Measurements from ENCODE around the gene ZNF180. TPM values are rescaled to one million over a fixed set of nuclear protein-coding genes. Genes with fewer than 3 reads are reported as not detected.
"Not testable (repeated sequence)": the region's sequence is repeated elsewhere in the genome, so short reads cannot be mapped to it uniquely, and the experiment has no call there.

The ZNF180 gene
- total RNA-seq, 2 experiments from 2014 or later: 9.1 to 12.7 TPM

- H3K4me3 Mint-ChIP-seq, H3K27me3 Mint-ChIP-seq, H3K36me3 Mint-ChIP-seq, CTCF ChIA-PET, H3K4me1 Mint-ChIP-seq, DNase-seq, ATAC-seq, H3K27ac Mint-ChIP-seq: not testable (repeated sequence)
- H3K9me3 Mint-ChIP-seq (ENCODE audit: low read depth): peaks cover 40% of the 10 kb centered on the region
Measured at GRCh38 chr19:44456016-44456415, 44.3 kb downstream of the ZNF180 start.

DNA sequence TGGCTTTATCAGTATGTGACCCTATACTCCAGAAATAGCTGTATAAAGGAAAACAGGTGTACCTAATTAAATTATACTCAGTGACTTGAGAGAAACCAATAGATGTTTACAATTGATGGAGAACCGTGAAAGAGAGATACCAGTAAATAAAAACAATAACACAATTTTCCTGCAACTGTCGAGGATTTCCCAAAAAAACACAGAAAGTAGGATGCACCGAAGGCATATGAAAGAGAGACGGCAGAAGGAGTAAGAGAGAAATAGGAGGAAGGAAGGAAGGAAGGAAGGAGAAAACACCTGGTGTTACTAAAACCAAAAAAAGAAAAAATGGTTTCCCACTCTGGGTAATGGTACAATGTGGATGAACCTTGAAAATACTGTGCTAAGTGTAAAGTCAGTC is 45.2 kb downstream of the ZNF180 start:
- CTCF ChIA-PET: no interaction called here
- H3K4me3 Mint-ChIP-seq: no peak overlapping the region
- peaks cover 2% of the 10 kb centered on the region for H3K36me3 Mint-ChIP-seq
- ATAC-seq (no peak), DNase-seq (no peak)
- no peaks in the 10 kb centered on the region for H3K4me1 Mint-ChIP-seq
- no peak overlapping the region for H3K27ac Mint-ChIP-seq
- peaks cover 39% of the 10 kb centered on the region for H3K9me3 Mint-ChIP-seq (ENCODE audit: low read depth)
- H3K27me3 Mint-ChIP-seq: no peaks in the 10 kb centered on the region

GRCh38 chr19:44452367-44452766 is 48.0 kb downstream of the ZNF180 start:
- Mint-ChIP-seq H3K4me3 (no peak overlapping the region), H3K27ac (no peak overlapping the region), H3K4me1 (peaks cover 9% of the 10 kb centered on the region), H3K9me3 (ENCODE audit: low read depth) (peaks cover 40% of the 10 kb centered on the region), H3K27me3 (no peaks in the 10 kb centered on the region), H3K36me3 (peaks cover 12% of the 10 kb centered on the region)
- DNase-seq (no peak), ATAC-seq (no peak)
- CTCF ChIA-PET: no interaction called here

DNA sequence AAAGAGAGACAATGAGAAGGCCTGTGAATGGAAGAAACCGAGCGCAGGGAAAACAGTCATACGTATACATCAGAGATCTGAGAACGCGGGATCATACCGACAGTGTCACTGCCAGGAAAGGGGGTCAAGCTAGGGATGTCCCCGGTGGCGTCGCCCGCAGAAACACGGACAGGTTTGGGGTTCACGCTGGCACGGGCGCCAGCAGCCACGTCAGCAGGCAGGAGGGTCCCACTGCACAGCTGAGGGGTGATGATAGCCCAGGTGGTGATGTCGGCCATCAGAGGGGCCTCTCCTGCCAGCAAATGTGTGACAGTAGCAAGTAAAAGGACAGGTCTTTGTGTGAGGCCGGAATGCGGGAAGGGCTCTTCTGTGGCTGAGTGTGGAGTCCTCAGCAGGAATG is 48.6 kb downstream of the ZNF180 start:
- Mint-ChIP-seq H3K27ac (no peak overlapping the region), H3K36me3 (peaks cover 12% of the 10 kb centered on the region), H3K4me1 (peaks cover 9% of the 10 kb centered on the region), H3K9me3 (ENCODE audit: low read depth) (peaks cover 41% of the 10 kb centered on the region), H3K4me3 (no peak overlapping the region), H3K27me3 (no peaks in the 10 kb centered on the region)
- DNase-seq (no peak), ATAC-seq (no peak)
- CTCF ChIA-PET: interaction anchor here (0.5 kb wide), 1 partner anchor 507 kb away, joined by 3 read pairs; no protein-coding TSS in a partner anchor

DNA sequence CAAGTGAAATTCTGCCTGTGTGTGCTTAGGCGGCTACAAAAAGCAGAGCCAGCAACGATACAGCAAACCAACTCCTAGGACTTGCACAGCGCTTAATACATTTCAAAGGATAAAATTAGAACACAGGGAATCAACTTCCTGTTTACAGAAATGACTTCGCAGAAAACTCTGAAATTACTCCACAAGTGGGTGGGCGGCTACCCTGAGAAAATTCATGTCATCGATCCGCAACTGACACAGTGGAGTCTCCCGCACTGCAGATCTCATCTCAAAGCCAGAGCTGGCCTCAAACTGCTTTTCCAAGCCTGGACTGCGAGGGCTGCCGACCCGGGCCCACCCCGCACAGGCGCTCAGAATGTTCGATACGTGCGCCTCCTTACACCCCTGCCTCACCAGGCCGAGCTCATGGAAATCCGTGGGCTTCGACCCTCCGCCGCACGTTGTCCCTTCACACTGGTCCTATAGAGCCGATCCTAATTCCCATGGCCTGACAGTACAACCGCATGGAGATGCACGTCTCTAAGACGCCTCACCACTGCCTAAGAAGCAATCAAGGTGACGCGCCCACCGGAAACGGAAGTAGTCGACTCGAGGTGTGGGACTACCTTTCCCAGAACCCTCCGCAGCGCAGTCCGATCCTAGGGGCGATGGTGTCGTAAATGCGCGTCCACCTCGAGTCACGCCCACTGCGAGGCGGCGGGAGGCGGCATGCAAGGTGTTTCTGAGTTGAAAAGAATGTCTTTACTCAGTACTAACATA is 52.2 kb downstream of the ZNF180 start, which contains the start of gene ZNF229:
Gene ZNF229 (minus strand): TSS at position 557 of the 759 bp plus-strand sequence. CDS start 5,625 bp downstream, outside the sequence.
- H3K27ac Mint-ChIP-seq: peak within 1 kb of the TSS; percentile 33

GRCh38 chr19:44438441-44438840 is 61.9 kb downstream of the ZNF180 start:
- no peaks in the 10 kb centered on the region for H3K27me3 Mint-ChIP-seq
- no peaks in the 10 kb centered on the region for H3K4me1 Mint-ChIP-seq
- H3K27ac Mint-ChIP-seq: no peak overlapping the region
- no peak for ATAC-seq
- no peak overlapping the region for H3K4me3 Mint-ChIP-seq
- CTCF ChIA-PET: no interaction called here
- H3K9me3 Mint-ChIP-seq (ENCODE audit: low read depth): peaks cover 28% of the 10 kb centered on the region
- peaks cover 9% of the 10 kb centered on the region for H3K36me3 Mint-ChIP-seq
- DNase-seq: no peak

More for the DNA sequence above, 52.2 kb downstream of the ZNF180 start, which contains the start of gene ZNF229:
- Mint-ChIP-seq H3K4me1 (peaks cover 9% of the 10 kb centered on the region), H3K27me3 (no peaks in the 10 kb centered on the region), H3K36me3 (peaks cover 23% of the 10 kb centered on the region), H3K9me3 (ENCODE audit: low read depth) (peaks cover 47% of the 10 kb centered on the region), H3K4me3 (peak within 1 kb of the TSS; percentile 71)
- CTCF ChIA-PET: interaction anchor here (0.6 kb wide), 1 partner anchor 328 kb away, joined by 4 read pairs; no protein-coding TSS in a partner anchor
- peak; percentile 86 for DNase-seq
- peak; percentile 92 for ATAC-seq

DNA sequence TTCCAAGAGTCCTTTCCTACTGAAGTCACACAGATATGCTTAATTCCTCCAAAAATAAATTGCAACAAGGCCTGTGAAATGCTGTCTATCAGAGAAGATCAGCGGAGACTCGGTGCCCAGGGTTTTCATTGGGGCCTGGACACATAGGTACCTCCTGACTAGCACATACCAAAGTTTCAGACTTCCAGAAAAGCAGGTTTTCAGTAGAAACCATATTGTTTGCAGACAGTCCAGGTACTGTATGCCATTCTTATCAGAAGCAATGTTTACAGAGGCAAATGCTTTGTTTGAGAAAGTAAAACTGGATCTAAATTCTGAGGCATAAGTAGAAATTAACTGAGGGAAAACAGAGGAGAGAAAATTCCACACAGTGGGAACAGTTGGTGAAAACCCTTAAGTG is 64.9 kb downstream of the ZNF180 start:
- DNase-seq (no peak), ATAC-seq (no peak)
- Mint-ChIP-seq H3K36me3 (peaks cover 7% of the 10 kb centered on the region), H3K9me3 (ENCODE audit: low read depth) (peaks cover 29% of the 10 kb centered on the region), H3K4me1 (no peaks in the 10 kb centered on the region), H3K4me3 (no peak overlapping the region), H3K27me3 (no peaks in the 10 kb centered on the region), H3K27ac (no peak overlapping the region)
- CTCF ChIA-PET: no interaction called here

DNA sequence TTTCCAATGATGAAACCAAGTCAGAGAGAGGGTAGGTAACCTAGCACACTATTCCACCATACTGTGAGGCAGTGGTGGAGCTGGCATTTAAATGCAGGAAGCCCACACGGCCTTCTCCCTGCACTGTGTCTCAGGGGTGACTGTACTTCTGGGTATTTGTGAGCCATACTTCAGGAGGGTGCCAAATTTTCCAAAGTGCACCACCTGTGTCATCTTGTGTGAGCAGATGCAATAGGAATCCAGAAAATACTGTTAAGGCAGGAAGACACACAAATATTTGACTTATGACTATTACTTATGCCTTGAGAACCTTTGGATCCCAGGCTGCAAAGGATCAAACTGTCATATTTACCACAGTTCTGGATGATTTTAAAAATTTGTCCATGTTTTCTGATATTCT is 69.4 kb downstream of the ZNF180 start:
- H3K27me3 Mint-ChIP-seq: no peaks in the 10 kb centered on the region
- no peak overlapping the region for H3K4me3 Mint-ChIP-seq
- CTCF ChIA-PET: no interaction called here
- no peak for ATAC-seq
- H3K9me3 Mint-ChIP-seq (ENCODE audit: low read depth): peaks cover 41% of the 10 kb centered on the region
- no peak overlapping the region for H3K27ac Mint-ChIP-seq
- H3K36me3 Mint-ChIP-seq: peaks cover 4% of the 10 kb centered on the region
- no peak for DNase-seq
- H3K4me1 Mint-ChIP-seq: no peaks in the 10 kb centered on the region

Other genes with a start within 250 kb of the ZNF180 start
- gene ZNF233, start 240.6 kb downstream of the ZNF180 start, total RNA-seq: under 1 TPM; 0.23 to 0.91 TPM
- gene ZNF235, start 195.5 kb downstream of the ZNF180 start, total RNA-seq: 1 to 10 TPM; 6.8 to 7.1 TPM
- not detected for gene ZNF112, start 143.8 kb downstream of the ZNF180 start, total RNA-seq
- gene ZNF285, start 98.9 kb downstream of the ZNF180 start, total RNA-seq: 1 to 10 TPM; 1.2 to 1.3 TPM
- under 1 TPM; 0.41 to 0.61 TPM for gene ZNF229, start 52.0 kb downstream of the ZNF180 start, total RNA-seq
- not detected for gene CEACAM20, start 29.2 kb upstream of the ZNF180 start, total RNA-seq
- gene IGSF23, start 113.0 kb upstream of the ZNF180 start, total RNA-seq: not detected
- 1 to 10 TPM; 2.4 to 7.8 TPM for gene PVR, start 143.4 kb upstream of the ZNF180 start, total RNA-seq
- under 1 TPM in 1 of 2 experiments, not detected in 1; 0.63 TPM for gene CEACAM19, start 171.0 kb upstream of the ZNF180 start, total RNA-seq
- not detected for gene CEACAM16, start 198.6 kb upstream of the ZNF180 start, total RNA-seq
- 10 to 100 TPM; 56.3 to 60.3 TPM for gene BCL3, start 248.2 kb upstream of the ZNF180 start, total RNA-seq